Liver (tissue), 3 donors: Measurements from ENCODE around the gene HMG20B.
"Not testable (repeated sequence)": the region's sequence is repeated elsewhere in the genome, so short reads cannot be mapped to it uniquely, and the experiment has no call there.

Source experiments
- CTCF ChIP-seq: fragments of 150-350 bp; IDR thresholded peaks from 2 replicates; pipeline ENCODE4 v1.5.1; 2017; ENCODE audit warnings: improper control_type of control experiment, low read depth, low read length; ENCODE audit not compliant: missing input control
- HNF4A ChIP-seq, 2 donors: conservative IDR thresholded peaks; 2 replicates each; pipeline ENCODE4 v1.6.1; 2016; ENCODE audit warnings: antibody characterized with exemption in 2 of 2, mild to moderate bottlenecking in 2 of 2
- RAD21 ChIP-seq, 2 donors: IDR thresholded peaks; 2 replicates each; pipeline ENCODE4 v1.6.1; 2016; ENCODE audit warnings: antibody characterized with exemption in 2 of 2, mild to moderate bottlenecking in 2 of 2
- SP1 ChIP-seq: IDR thresholded peaks from 2 replicates; pipeline ENCODE4 v1.6.1; 2018; ENCODE audit warnings: antibody characterized with exemption, mild to moderate bottlenecking
- TAF1 ChIP-seq: conservative IDR thresholded peaks from 2 replicates; pipeline ENCODE4 v1.6.1; 2016; ENCODE audit warnings: antibody characterized with exemption, mild to moderate bottlenecking
- YY1 ChIP-seq: IDR thresholded peaks from 2 replicates; pipeline ENCODE4 v1.6.1; 2016; ENCODE audit warnings: antibody characterized with exemption, mild to moderate bottlenecking
- TF ChIP-seq, protein P1 (sequence below): IDR thresholded peaks from 2 replicates; pipeline ENCODE4 v1.6.1; 2016; ENCODE audit warnings: antibody characterized with exemption, mild to moderate bottlenecking
- TF ChIP-seq, protein P2 (sequence below): IDR thresholded peaks from 2 replicates; pipeline ENCODE4 v1.6.1; 2016; ENCODE audit warnings: antibody characterized with exemption
- donor health status: healthy.
- donor health status: healthy.

- not testable (repeated sequence) for TF ChIP-seq CTCF; SP1; RAD21 (IDR thresholded peaks at IDR 0.05); TAF1; YY1; HNF4A (conservative IDR thresholded peaks at IDR 0.05)
- TF ChIP-seq, protein P1, sequence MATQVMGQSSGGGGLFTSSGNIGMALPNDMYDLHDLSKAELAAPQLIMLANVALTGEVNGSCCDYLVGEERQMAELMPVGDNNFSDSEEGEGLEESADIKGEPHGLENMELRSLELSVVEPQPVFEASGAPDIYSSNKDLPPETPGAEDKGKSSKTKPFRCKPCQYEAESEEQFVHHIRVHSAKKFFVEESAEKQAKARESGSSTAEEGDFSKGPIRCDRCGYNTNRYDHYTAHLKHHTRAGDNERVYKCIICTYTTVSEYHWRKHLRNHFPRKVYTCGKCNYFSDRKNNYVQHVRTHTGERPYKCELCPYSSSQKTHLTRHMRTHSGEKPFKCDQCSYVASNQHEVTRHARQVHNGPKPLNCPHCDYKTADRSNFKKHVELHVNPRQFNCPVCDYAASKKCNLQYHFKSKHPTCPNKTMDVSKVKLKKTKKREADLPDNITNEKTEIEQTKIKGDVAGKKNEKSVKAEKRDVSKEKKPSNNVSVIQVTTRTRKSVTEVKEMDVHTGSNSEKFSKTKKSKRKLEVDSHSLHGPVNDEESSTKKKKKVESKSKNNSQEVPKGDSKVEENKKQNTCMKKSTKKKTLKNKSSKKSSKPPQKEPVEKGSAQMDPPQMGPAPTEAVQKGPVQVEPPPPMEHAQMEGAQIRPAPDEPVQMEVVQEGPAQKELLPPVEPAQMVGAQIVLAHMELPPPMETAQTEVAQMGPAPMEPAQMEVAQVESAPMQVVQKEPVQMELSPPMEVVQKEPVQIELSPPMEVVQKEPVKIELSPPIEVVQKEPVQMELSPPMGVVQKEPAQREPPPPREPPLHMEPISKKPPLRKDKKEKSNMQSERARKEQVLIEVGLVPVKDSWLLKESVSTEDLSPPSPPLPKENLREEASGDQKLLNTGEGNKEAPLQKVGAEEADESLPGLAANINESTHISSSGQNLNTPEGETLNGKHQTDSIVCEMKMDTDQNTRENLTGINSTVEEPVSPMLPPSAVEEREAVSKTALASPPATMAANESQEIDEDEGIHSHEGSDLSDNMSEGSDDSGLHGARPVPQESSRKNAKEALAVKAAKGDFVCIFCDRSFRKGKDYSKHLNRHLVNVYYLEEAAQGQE, result not testable (repeated sequence)
- TF ChIP-seq, protein P2, sequence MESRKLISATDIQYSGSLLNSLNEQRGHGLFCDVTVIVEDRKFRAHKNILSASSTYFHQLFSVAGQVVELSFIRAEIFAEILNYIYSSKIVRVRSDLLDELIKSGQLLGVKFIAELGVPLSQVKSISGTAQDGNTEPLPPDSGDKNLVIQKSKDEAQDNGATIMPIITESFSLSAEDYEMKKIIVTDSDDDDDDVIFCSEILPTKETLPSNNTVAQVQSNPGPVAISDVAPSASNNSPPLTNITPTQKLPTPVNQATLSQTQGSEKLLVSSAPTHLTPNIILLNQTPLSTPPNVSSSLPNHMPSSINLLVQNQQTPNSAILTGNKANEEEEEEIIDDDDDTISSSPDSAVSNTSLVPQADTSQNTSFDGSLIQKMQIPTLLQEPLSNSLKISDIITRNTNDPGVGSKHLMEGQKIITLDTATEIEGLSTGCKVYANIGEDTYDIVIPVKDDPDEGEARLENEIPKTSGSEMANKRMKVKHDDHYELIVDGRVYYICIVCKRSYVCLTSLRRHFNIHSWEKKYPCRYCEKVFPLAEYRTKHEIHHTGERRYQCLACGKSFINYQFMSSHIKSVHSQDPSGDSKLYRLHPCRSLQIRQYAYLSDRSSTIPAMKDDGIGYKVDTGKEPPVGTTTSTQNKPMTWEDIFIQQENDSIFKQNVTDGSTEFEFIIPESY, result not testable (repeated sequence)
Measured at GRCh38 chr19:3529299-3529698, 43.4 kb upstream of the HMG20B start.
